GM19099 (cell line): Measurements from ENCODE around the gene HIPK2.

Source experiments
- POLR2A ChIP-seq: IDR thresholded peaks from 3 replicates; pipeline ENCODE4 v1.6.1; 2011; ENCODE audit warnings: low read depth; ENCODE audit not compliant: insufficient read length; ENCODE audit errors: extremely low read depth

Gene HIPK2

GRCh38 chr7:139738101-139738489 lies 39.7 kb downstream of the HIPK2 start:
- TF ChIP-seq POLR2A = no peak

- TF ChIP-seq POLR2A = no peak
Observed at GRCh38 chr7:139737221-139738100, 40.3 kb downstream of the HIPK2 start.

- TF ChIP-seq POLR2A = no peak
Observed at GRCh38 chr7:139735912-139736595, 41.7 kb downstream of the HIPK2 start.

GRCh38 chr7:139735466-139735865 lies 42.3 kb downstream of the HIPK2 start:
- no peak for TF ChIP-seq POLR2A

GRCh38 chr7:139734395-139734794 lies 43.4 kb downstream of the HIPK2 start:
- no peak for TF ChIP-seq POLR2A

- TF ChIP-seq POLR2A = no peak
Observed at GRCh38 chr7:139733751-139734150, 44.0 kb downstream of the HIPK2 start.

- TF ChIP-seq POLR2A = no peak
Observed at GRCh38 chr7:139732471-139733167, 45.2 kb downstream of the HIPK2 start.

GRCh38 chr7:139731802-139732470 lies 45.9 kb downstream of the HIPK2 start:
- TF ChIP-seq POLR2A = no peak

- TF ChIP-seq POLR2A = no peak
Observed at GRCh38 chr7:139730746-139731612, 46.8 kb downstream of the HIPK2 start.

- TF ChIP-seq POLR2A = no peak
Observed at GRCh38 chr7:139728203-139728602, 49.6 kb downstream of the HIPK2 start.

GRCh38 chr7:139727151-139727705 lies 50.6 kb downstream of the HIPK2 start:
- no peak for TF ChIP-seq POLR2A

- TF ChIP-seq POLR2A = no peak
Observed at GRCh38 chr7:139726485-139726869, 51.3 kb downstream of the HIPK2 start.

- no peak for TF ChIP-seq POLR2A
Observed at GRCh38 chr7:139725858-139726484, 51.8 kb downstream of the HIPK2 start.

GRCh38 chr7:139725077-139725476 lies 52.7 kb downstream of the HIPK2 start:
- no peak for TF ChIP-seq POLR2A

- TF ChIP-seq POLR2A = no peak
Observed at GRCh38 chr7:139722604-139723003, 55.2 kb downstream of the HIPK2 start.
